HG02885 (cell line): ENCODE results near the gene SUGCT.

Source experiments
- ATAC-seq: cut with Tn5 transposase; IDR thresholded peaks from one replicate; pipeline ENCODE4 v1.9.1; 2021; ENCODE audit warnings: mild to moderate bottlenecking; ENCODE audit not compliant: unreplicated experiment, poor library complexity

SUGCT gene

GRCh38 chr7:40833191-40833887 is 698.5 kb downstream of the SUGCT start:
- ATAC-seq = no peak

GRCh38 chr7:40833888-40834234 is 699.1 kb downstream of the SUGCT start:
- no peak for ATAC-seq

GRCh38 chr7:40836218-40836617 is 701.4 kb downstream of the SUGCT start:
- no peak for ATAC-seq

DNA sequence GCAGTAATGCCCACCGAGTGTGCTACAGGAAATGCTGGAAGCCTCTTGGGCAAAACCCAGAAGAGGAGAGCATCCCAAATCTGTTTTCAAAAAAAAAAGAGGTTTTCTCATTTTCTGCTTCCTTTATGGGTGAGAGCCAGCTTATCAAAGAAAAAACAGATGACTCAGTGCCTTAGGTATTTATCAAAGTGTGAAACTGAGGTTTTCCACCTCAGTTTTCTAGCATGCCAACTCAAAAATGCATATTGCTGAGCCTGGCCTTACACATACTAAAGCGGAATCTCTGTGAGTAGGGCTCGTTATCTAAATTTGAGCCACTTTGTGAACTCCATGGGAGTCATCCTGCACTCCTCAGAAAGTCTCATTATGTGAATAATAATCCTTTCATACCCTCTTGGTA is 705.1 kb downstream of the SUGCT start:
- ATAC-seq = no peak

- ATAC-seq = no peak
Measured at GRCh38 chr7:40840990-40841389, 706.2 kb downstream of the SUGCT start.

DNA sequence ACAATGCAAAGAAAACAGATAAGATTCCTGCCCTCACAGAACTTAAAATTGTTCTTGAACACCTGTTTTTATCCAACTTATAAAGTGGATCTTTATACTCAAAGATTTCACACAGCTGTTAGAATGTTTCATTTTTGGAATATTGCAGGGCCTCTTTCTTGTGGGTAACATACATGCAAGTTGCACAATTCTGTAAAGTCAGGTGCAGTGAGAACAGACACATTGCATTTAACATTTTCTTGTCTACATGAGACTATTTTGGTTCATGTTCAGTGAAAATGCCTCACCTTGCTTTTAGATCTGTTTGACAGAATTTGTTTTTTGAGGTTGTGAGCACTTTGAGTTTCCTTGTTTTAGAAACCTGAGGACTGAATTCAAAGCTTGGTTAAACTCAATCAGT is 707.8 kb downstream of the SUGCT start:
- ATAC-seq = no peak

DNA sequence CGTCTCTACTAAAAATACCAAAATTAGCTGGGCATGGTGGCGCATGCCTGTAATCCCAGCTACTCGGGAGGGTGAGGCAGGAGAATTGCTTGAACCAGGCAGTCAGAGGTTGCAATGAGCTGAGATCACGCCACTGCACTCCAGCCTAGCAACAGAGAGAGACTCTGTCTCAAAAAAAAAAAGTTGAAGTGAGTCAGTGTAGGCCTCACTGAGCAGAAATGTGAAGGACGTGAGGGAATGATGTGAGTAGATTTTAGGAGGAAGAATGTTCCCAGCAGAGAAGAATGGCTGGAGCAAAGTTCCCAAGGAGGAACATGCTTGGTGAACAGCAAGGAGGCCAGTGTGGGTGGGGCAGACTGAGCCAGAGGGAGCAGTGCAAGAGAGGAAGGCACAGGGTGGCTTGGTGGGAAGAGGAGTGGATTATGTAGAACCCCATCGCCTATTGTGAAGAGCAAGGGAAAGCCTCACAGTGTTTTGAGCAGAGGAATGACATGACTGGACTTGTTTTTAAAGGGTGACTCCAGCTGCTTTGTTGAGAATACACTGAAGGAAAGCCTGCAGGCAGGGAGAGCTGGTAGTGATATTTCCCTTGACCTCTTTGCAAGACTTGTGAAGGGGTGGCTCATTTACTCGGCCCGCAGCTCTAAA is 708.7 kb downstream of the SUGCT start:
- no peak for ATAC-seq

DNA sequence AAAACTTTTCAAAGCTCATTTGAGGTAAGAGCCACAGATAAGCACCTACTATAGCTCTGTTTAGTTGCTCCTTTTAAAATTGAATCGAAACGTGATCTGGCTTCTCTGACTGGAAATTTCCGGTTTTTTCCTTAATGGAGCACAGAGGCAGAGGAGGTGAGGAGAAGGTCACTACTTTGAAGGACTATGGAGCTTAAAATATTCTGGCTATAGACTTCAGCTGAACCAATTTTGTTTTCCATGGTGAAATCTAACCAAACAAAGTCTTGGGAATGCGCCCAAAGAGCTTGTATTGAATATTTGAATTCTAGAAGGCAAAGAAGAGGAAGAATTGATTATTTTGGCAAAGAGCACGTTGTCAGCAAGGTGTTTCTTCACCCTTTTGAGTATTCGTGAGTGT is 711.1 kb downstream of the SUGCT start:
- ATAC-seq = no peak

- no peak for ATAC-seq
Measured at GRCh38 chr7:40847921-40848320, 713.1 kb downstream of the SUGCT start.

- no peak for ATAC-seq
Measured at GRCh38 chr7:40848541-40849221, 713.9 kb downstream of the SUGCT start.

DNA sequence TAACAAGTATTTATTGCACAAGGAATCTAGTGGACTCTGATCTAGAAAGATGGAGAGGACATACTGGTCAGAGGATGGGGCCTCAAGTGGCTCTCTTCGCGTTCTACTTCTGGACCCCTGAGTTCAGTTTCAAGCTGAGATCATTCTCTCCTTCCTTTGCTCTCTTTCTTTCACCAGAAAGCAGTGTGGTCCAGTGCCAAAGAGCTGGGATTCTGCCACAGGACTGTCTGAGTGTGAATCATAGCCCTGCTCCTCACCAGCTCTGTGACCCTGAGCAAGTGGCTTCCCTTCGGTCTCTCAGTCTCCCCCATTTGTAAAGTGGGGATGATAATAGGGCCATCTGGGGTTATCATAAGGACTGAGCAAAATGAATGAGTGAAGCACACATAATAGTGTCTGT is 715.2 kb downstream of the SUGCT start:
- no peak for ATAC-seq

DNA sequence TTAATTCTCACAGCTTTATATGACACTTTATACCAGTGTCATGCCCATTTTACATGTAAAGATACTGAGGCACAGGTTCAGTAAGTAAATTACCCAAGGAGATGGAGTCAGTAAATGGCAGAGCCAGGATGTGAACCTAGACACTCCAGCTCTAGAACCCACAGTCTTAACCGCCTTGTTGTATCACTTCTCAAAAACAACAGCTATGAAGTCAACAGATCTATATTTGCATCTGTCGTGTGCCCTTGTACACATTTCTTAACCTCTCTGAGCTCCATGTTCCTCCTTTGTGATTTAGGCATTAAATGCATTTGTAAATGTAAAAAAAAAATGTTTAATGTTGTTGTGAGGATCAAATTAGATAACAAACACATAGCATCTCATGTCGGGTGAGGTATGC is 716.2 kb downstream of the SUGCT start:
- no peak for ATAC-seq

GRCh38 chr7:40859076-40859475 is 724.3 kb downstream of the SUGCT start:
- no peak for ATAC-seq

DNA sequence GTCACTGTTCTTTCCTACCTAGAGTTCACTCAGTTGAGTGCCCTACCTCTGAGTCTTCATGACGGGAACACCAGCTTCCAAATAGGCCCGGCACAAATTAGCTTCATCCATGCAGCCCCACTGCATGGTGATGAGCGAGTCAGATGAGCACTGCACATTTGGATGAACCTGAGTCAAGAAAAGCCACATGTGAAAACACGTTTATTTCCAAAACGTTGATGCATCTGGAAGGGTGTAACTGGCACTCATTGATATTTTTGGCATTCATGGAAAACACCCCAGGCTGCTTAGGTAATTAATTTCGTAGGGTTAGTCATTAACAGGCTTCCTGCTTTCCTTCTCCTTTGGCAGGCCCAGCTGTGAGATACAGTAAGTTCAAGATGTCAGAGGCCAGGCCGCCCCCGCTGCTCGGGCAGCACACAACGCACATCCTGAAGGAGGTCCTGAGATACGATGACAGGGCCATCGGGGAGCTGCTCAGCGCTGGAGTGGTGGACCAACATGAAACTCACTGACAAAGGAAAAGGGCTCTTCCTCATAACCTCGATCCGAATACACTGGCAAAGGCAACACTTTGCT is 725.2 kb downstream of the SUGCT start:
- no peak for ATAC-seq

DNA sequence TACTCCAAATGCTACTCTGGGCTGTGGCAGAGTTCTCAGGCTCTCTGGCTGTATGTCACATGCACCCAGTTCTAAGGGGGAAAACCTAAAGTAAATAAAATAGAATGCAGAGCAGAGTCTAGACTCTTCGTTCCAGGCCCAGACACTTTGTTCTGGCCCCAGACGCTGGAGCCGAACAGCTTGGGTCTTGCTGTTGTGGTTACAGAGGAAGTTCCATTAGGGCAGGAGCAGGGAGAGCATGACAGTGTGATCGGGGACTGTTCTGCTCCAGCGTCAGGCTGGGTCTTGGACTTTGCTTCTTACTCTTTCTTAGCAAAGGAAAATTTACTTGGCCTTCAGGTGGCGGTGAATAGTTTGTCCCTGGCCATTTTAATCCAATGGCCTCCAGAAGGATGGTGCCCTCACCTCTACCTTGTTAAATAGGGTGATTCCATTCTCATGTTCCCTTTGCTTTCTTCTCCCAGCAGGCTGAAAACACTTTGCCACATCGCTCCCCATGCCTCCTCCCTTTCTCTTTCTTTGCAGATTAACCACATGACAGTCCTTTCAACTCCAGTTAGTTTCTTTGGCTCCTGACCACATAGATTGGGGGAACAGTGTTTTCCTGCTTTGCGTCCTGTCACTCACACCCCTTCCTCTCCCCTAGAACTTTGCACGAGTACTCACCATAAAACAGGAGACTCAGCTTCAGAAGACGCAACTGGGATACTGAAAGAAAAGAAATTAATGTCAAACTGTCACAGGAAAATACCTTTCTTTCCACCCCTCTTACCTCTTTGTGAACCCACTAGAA is 730.8 kb downstream of the SUGCT start:
- ATAC-seq = no peak

DNA sequence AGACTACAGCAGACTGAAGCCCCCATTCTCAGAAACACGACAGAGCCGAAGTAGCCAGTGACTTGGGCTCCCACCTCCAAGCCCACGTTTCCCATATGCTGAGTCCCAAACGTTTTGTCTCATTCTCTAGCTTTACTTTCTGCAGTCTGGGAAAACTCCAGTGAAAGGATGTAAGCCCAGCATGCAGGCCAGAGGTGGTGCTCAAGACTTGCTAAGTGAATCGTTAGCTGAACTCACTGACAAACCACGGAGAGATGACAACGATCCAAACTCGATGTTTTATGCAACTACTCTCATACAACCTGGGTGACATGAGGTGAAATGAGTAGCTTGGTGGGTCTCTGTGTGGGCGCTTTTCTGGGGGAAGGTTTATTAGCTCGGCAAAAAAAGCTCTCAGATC is 731.8 kb downstream of the SUGCT start:
- ATAC-seq = no peak

DNA sequence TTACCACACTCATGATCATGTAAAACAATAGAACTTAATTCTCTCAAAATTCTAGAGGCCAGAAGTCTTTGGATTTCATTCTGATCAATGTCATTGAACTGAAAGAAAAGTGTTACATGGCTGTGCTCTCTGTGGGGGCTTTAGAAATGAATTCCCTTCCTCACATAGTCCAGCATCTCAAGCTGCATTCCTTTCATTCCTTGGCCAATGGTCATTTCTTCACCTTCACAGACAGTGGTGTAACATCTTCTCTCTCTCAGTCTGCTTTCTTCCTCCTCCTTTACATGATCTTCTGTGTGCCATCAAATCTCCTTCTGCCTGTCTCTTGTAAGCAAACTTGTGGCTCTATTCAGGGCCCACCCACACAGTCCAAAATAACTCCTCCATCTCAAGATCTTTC is 735.3 kb downstream of the SUGCT start:
- no peak for ATAC-seq

GRCh38 chr7:40873248-40873647 is 738.4 kb downstream of the SUGCT start:
- no peak for ATAC-seq

GRCh38 chr7:40874756-40875155 is 740.0 kb downstream of the SUGCT start:
- ATAC-seq = no peak

DNA sequence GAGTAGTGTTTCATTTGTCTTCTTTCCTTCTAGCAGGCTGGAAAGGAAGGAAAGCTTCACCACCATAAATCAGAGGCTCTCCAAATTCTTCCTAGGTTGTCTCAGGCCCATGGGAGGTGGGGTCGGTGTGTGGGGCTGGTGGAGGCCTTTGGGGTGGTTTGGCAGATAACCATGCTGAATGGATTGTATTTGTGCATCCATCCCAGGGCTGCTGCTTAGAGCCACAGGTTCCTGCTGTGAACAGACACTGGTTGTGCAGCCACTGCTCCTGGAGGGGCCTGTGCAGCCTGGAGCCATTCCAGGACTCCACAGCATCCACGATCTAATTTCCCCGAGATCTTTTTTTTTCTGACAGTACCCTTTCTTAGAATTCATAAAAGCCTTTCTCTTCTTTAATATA is 741.8 kb downstream of the SUGCT start:
- no peak for ATAC-seq
